Lower lobe of right lung (tissue), 2 donors: ENCODE results near the gene METTL3. TPM values are rescaled to one million over a fixed set of nuclear protein-coding genes. Genes with fewer than 3 reads are reported as not detected.

Experiments used
- ATAC-seq, 2 donors: fragments of 200-7000 bp; cut with Tn5 transposase; one replicate each; pipeline ENCODE4 v1.9.1; 2020 to 2022; ENCODE audit warnings: mild to moderate bottlenecking in 2 of 2, moderate library complexity in 2 of 2
- DNase-seq: peaks from one replicate; pipeline ENCODE4 v3.0.0-alpha.2; 2020
- H3K27ac ChIP-seq: fragments of 200-600 bp; one replicate; pipeline ENCODE4 v1.8.0; 2022
- H3K27me3 ChIP-seq: fragments of 200-600 bp; one replicate; pipeline ENCODE4 v1.8.0; 2022; ENCODE audit warnings: low read depth
- H3K36me3 ChIP-seq: fragments of 200-600 bp; one replicate; pipeline ENCODE4 v1.8.0; 2022; ENCODE audit warnings: mild to moderate bottlenecking
- H3K4me1 ChIP-seq: fragments of 200-600 bp; one replicate; pipeline ENCODE4 v1.8.0; 2022
- H3K4me3 ChIP-seq: fragments of 200-600 bp; one replicate; pipeline ENCODE4 v1.8.0; 2022; ENCODE audit warnings: mild to moderate bottlenecking
- H3K9me3 ChIP-seq: fragments of 200-600 bp; one replicate; pipeline ENCODE4 v1.8.0; 2022
- intact Hi-C: fragments of 100-400 bp; cut with DNase I; formaldehyde crosslinking; loops from one replicate; pipeline ENCODE4 v1.11.0; 2022
- total RNA-seq: library from RNA; stranded (reverse); fragmentation: NEBNext Ultra II Directional; extraction: Animal tissue kit (Norgen Biotek cat#: 25700); gene quantifications from one replicate; pipeline ENCODE4 v1.2.1, GENCODE V29; 2021
- TF ChIP-seq, protein P1 (sequence below): fragments of 200-600 bp; IDR thresholded peaks from one replicate; pipeline ENCODE4 v1.8.0; 2022; ENCODE audit warnings: antibody characterized with exemption, mild to moderate bottlenecking
- donor health status: DM: no; HTN: yes; CAD: no; lungs with severe emphysema.

The METTL3 gene
- total RNA-seq, 1 donor from 2014 or later, result 47.8 TPM

DNA sequence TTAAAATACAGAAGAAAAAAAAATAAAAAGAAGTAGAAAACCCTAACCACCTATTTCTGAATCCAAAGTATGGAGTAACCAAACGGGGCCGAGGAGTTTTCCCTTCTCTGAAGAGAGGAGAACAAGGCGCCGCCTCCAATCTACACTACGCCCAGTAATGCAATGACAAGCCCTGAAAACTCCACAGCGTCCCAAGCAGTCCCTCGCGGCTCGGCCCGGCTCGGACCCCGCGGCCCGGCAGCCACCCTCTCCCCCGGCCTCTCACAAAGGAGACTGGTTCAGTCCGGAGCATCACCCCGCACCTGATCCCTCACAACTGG is 55.6 kb downstream of the METTL3 start:
- peaks cover 21% of the 10 kb centered on the region for H3K36me3 ChIP-seq
- H3K4me1 ChIP-seq, result peaks cover 39% of the 10 kb centered on the region
- no peaks in the 10 kb centered on the region for H3K27me3 ChIP-seq
- ATAC-seq (peak; percentile 61 to 64), DNase-seq (no peak)
- intact Hi-C loops, result no loop called here
- H3K4me3 ChIP-seq, result peak overlapping the region; percentile 72
- peak overlapping the region; percentile 93 for H3K27ac ChIP-seq
- H3K9me3 ChIP-seq, result no peaks in the 10 kb centered on the region
- TF ChIP-seq, protein P1, sequence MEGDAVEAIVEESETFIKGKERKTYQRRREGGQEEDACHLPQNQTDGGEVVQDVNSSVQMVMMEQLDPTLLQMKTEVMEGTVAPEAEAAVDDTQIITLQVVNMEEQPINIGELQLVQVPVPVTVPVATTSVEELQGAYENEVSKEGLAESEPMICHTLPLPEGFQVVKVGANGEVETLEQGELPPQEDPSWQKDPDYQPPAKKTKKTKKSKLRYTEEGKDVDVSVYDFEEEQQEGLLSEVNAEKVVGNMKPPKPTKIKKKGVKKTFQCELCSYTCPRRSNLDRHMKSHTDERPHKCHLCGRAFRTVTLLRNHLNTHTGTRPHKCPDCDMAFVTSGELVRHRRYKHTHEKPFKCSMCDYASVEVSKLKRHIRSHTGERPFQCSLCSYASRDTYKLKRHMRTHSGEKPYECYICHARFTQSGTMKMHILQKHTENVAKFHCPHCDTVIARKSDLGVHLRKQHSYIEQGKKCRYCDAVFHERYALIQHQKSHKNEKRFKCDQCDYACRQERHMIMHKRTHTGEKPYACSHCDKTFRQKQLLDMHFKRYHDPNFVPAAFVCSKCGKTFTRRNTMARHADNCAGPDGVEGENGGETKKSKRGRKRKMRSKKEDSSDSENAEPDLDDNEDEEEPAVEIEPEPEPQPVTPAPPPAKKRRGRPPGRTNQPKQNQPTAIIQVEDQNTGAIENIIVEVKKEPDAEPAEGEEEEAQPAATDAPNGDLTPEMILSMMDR, result no peak

GRCh38 chr14:21454843-21455544 is 56.1 kb downstream of the METTL3 start:
- Histone ChIP-seq H3K27me3 (no peaks in the 10 kb centered on the region), H3K4me1 (peaks cover 44% of the 10 kb centered on the region), H3K27ac (peak overlapping the region; percentile 93), H3K4me3 (peak overlapping the region; percentile 72), H3K36me3 (peaks cover 16% of the 10 kb centered on the region), H3K9me3 (no peaks in the 10 kb centered on the region)
- ATAC-seq (no peak), DNase-seq (no peak)
- intact Hi-C loops, result no loop called here
- TF ChIP-seq, protein P1, result no peak

DNA sequence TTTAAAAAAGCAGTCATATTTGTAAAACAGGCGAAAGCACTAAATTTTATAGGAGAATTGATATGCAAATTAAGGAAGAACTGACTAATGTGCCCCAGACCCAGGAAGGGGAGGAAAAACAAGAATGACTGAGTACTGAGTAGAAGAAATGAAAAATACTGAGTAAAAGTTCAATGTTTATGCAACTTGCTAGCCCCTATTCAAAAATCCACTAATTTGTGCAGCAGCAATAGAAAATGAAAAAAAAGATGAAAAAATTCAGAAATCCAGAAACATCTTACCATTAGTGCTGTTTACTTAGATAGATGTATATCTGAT is 61.3 kb downstream of the METTL3 start:
- ATAC-seq (no peak), DNase-seq (no peak)
- peaks cover 9% of the 10 kb centered on the region for H3K36me3 ChIP-seq
- intact Hi-C loops, result no loop called here
- no peak overlapping the region for H3K4me3 ChIP-seq
- TF ChIP-seq, protein P1, result no peak
- H3K27ac ChIP-seq, result no peak overlapping the region
- no peaks in the 10 kb centered on the region for H3K27me3 ChIP-seq
- H3K9me3 ChIP-seq, result no peaks in the 10 kb centered on the region
- peaks cover 52% of the 10 kb centered on the region for H3K4me1 ChIP-seq

Other genes starting within 250 kb of the METTL3 start
- 388 TPM for gene HNRNPC, start 241.9 kb downstream of the METTL3 start, total RNA-seq
- 1.1 TPM for gene RPGRIP1, start 231.3 kb downstream of the METTL3 start, total RNA-seq
- 49.9 TPM for gene SUPT16H, start 127.3 kb downstream of the METTL3 start, total RNA-seq
- 74.6 TPM for gene CHD8, start 55.2 kb downstream of the METTL3 start, total RNA-seq
- 30.7 TPM for gene RAB2B, start 34.4 kb downstream of the METTL3 start, total RNA-seq
- 72.2 TPM for gene TOX4, start 34.1 kb downstream of the METTL3 start, total RNA-seq
- gene SALL2, start 15.0 kb upstream of the METTL3 start, total RNA-seq, result 7.1 TPM
- not detected for gene OR10G3, start 68.7 kb upstream of the METTL3 start, total RNA-seq
- not detected for gene OR10G2, start 123.6 kb upstream of the METTL3 start, total RNA-seq
- not detected for gene OR4E2, start 142.5 kb upstream of the METTL3 start, total RNA-seq
- not detected for gene OR4E1, start 162.5 kb upstream of the METTL3 start, total RNA-seq